ENCODE results near the gene RASGEF1B. TPM values are rescaled to one million over a fixed set of nuclear protein-coding genes. Genes with fewer than 3 reads are reported as not detected.

Gene RASGEF1B
- total and polyA plus RNA-seq, 2 of the 13 experiments (the other 11 are each of a cell fraction or from before 2014, with no cell fraction given), result 0.04 TPM

- TF ChIP-seq, protein P1, sequence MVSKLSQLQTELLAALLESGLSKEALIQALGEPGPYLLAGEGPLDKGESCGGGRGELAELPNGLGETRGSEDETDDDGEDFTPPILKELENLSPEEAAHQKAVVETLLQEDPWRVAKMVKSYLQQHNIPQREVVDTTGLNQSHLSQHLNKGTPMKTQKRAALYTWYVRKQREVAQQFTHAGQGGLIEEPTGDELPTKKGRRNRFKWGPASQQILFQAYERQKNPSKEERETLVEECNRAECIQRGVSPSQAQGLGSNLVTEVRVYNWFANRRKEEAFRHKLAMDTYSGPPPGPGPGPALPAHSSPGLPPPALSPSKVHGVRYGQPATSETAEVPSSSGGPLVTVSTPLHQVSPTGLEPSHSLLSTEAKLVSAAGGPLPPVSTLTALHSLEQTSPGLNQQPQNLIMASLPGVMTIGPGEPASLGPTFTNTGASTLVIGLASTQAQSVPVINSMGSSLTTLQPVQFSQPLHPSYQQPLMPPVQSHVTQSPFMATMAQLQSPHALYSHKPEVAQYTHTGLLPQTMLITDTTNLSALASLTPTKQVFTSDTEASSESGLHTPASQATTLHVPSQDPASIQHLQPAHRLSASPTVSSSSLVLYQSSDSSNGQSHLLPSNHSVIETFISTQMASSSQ (IDR thresholded peaks at IDR 0.05; ENCODE audit: low read depth), result no peak
- TF ChIP-seq, protein P1 (CRISPR knock-in tag; IDR thresholded peaks at IDR 0.05; ENCODE audit: borderline replicate concordance), result no peak
These were observed 40.5 kb upstream of the RASGEF1B start (continued) for GRCh38 chr4:81512001-81512756.

GRCh38 chr4:81510643-81511178, 39.0 kb upstream of the RASGEF1B start:
- TF ChIP-seq KLF11 (CRISPR knock-in tag; IDR thresholded peaks at IDR 0.05) (no peak), CC2D1A (CRISPR knock-in tag; IDR thresholded peaks at IDR 0.05) (no peak), FOXK2 (IDR thresholded peaks at IDR 0.05) (no peak), ZNF142 (CRISPR knock-in tag; IDR thresholded peaks at IDR 0.05) (no peak)
- TF ChIP-seq, protein P2, sequence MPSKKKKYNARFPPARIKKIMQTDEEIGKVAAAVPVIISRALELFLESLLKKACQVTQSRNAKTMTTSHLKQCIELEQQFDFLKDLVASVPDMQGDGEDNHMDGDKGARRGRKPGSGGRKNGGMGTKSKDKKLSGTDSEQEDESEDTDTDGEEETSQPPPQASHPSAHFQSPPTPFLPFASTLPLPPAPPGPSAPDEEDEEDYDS (CRISPR knock-in tag; IDR thresholded peaks at IDR 0.05), result no peak
- ChIA-PET CTCF (ENCODE audit: low intra/inter-chr PET ratio, low total read pairs) (no interaction called here), POLR2A (no interaction called here)
- Histone ChIP-seq H3K27me3 (ENCODE audit: control insufficient read depth in 1 of 2, insufficient read depth in 2 of 2, low read length in 2 of 2) (no peaks in the 10 kb centered on the region), H3K4me1 (ENCODE audit: insufficient read depth, low read length) (no peaks in the 10 kb centered on the region), H3K79me2 (ENCODE audit: insufficient read depth, low read length) (no peaks in the 10 kb centered on the region), H3K4me3 (replicated peaks in 1 of 3; ENCODE audit: insufficient read depth in 1 of 3, low read depth in 2 of 3, low read length in 3 of 3) (no peak overlapping the region), H3K36me3 (replicated peaks in 1 of 2; ENCODE audit: control insufficient read depth in 1 of 2, insufficient read depth in 2 of 2, low read length in 2 of 2) (no peaks in the 10 kb centered on the region), H3K9me3 (ENCODE audit: low read length) (no peaks in the 10 kb centered on the region), H3K9ac (ENCODE audit: insufficient read depth, low read depth, low read length) (no peak overlapping the region), H4K20me1 (ENCODE audit: insufficient read depth, low read length) (no peaks in the 10 kb centered on the region), H2AFZ (ENCODE audit: low read length) (no peak overlapping the region), H3K4me2 (ENCODE audit: low read depth, low read length) (no peak overlapping the region), H3K27ac (ENCODE audit: extremely low read length, insufficient read depth, low read length) (no peak overlapping the region)
- DNase-seq (ENCODE audit: low spot score) (no peak), ATAC-seq (no peak), FAIRE-seq (no peak)
- in situ Hi-C loops (cut with HindIII; ENCODE audit: extremely low pct_ligation_motif_present, low pct_unique_long_range_greater_than_20kb), result no loop called here
- intact Hi-C loops (cut with micrococcal nuclease; ENCODE audit: unreplicated experiment), result no loop called here
- 0% methylated on average over 3 of the region's 3 CpGs for WGBS (ENCODE audit: low lambda C conversion rate)
- no TSS peak for BruUV-seq (replicated peaks)

All from HepG2 (cell line).